ENCODE results near the gene PSD4.

The PSD4 gene

DNA sequence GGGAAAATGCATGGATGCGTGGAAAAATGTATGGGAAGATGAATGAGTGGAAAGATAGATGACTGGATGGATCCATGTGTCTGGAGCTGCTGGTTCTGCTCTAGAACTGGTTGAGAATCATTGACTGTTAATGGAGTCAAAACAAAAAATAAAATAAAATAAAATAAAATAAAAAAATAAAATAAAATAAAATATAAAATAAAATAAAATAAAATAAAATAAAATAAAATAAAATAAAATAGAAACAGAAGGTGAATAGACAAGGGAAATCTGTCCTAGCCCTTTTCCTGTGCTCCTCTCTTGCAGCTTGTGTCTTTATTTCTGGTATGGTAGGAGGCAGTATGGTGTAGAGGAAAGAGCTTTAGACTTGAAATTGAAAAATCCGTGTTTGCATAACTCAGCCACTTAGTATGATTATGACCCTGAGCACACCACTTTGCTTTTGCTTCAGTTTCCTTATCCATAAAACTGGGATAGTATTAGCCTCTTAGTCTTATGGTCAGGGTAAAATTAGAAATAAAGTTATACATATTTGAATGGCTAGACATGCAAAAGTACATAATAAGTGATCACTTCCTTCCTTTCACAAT lies 51.0 kb downstream of the PSD4 start:
- DNase-seq (ENCODE audit: low read depth in 2 of 2), result no peak
- no peak for TF ChIP-seq CTCF (IDR thresholded peaks at IDR 0.05; ENCODE audit: low read depth, low read length)

DNA sequence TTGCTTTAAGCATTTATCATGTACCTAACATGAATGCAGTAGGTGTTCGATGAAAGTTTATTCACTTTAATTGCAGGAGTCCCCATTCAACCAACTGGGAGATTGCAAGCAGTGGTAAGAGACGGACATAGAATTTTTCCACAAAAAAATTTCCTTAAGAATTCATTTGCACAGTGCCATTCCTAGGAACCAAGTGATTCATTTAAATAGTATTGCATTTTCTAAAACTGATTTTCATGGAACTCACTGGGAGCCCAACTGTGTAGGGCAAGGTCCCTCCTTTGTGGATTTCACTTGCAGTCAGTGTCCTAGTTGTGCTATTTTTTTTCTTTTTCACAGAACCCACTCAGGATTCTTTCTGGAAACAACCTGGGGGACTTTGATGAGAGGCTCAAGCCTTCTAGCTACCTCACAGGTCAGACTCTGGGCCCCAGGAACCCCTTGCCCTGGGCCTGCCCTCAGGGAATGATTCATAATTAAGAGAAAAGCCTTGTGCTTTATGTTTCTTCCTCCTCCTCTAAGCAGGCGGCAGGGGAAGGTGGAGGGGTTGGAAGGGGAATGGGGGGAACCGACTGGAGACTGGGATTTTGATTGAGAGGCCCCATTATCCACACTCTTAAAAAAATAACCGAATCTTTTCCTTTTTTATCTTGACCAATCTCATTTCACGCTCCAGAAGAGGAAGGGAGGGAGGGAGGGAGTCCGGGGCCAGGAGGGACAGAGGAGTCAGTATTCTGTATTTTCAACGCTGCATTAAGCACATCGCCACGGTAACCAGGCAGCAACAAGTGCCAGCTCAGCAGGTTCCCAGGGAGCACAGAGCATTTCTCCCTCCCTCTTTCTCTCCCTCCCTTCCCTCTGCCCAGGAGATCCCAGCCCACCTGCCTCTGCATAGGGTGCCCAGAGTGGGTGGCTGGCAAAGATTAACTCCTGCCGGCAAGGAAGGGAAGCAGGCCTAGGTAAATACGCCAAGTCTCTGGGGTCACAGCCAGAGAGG lies 51.8 kb downstream of the PSD4 start:
- no peak for TF ChIP-seq CTCF (IDR thresholded peaks at IDR 0.05; ENCODE audit: low read depth, low read length)
- no peak for DNase-seq (ENCODE audit: low read depth in 2 of 2)
- H3K4me3 ChIP-seq (replicated peaks in 1 of 2; ENCODE audit: low read depth in 2 of 2, low read length in 2 of 2), result no peak overlapping the region

More for the DNA sequence above, 51.0 kb downstream of the PSD4 start:
- no peak overlapping the region for H3K4me3 ChIP-seq (replicated peaks in 1 of 2; ENCODE audit: low read depth in 2 of 2, low read length in 2 of 2)

- no peak for DNase-seq (ENCODE audit: low read depth in 2 of 2)
- TF ChIP-seq CTCF (IDR thresholded peaks at IDR 0.05; ENCODE audit: low read depth, low read length), result no peak
- no peak overlapping the region for H3K4me3 ChIP-seq (replicated peaks in 1 of 2; ENCODE audit: low read depth in 2 of 2, low read length in 2 of 2)
Observed at GRCh38 chr2:113226462-113226861, 52.7 kb downstream of the PSD4 start.

GRCh38 chr2:113227290-113227689 lies 53.5 kb downstream of the PSD4 start:
- H3K4me3 ChIP-seq (replicated peaks in 1 of 2; ENCODE audit: low read depth in 2 of 2, low read length in 2 of 2), result no peak overlapping the region
- TF ChIP-seq CTCF (IDR thresholded peaks at IDR 0.05; ENCODE audit: low read depth, low read length), result no peak
- no peak for DNase-seq (ENCODE audit: low read depth in 2 of 2)

DNA sequence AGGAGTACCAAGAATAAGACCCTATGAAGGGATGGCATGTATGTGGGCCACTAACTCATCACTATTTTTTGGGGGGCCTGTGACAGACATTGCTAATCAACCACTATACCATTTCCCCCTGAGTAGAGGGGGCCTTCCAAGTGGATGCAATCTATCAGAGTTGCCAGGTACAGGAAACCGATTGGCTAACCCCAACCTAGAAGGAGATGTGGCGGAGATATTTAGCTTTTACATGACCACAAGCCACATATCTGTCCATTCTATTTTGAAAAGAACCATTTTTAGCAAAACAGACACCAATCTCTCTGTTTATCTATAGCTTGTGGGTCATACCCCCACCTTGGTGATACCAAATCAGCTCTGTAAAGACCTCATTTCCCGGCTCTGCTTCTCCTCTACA lies 53.9 kb downstream of the PSD4 start:
- H3K4me3 ChIP-seq (replicated peaks in 1 of 2; ENCODE audit: low read depth in 2 of 2, low read length in 2 of 2), result no peak overlapping the region
- TF ChIP-seq CTCF (IDR thresholded peaks at IDR 0.05; ENCODE audit: low read depth, low read length), result no peak
- DNase-seq (ENCODE audit: low read depth in 2 of 2), result no peak

DNA sequence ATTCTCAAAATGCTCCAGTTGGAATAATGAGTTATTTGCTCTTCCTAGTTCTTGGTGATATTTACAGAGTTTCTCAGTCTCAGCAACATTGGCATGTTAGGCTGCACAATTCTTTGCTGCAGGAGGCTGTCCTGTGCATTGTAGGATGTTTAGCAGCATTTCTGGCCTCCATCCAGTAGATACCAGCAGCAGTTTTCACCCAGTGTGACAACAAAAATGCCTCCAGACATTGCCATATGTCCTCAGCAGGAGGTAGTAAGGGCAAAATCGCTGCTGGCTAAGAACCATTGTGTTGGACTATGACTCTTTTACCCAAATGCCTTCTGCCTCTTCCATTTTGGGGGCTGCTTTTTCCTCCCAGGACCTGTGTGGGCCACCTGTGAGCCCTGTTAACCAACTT lies 54.6 kb downstream of the PSD4 start:
- no peak for TF ChIP-seq CTCF (IDR thresholded peaks at IDR 0.05; ENCODE audit: low read depth, low read length)
- no peak for DNase-seq (ENCODE audit: low read depth in 2 of 2)
- no peak overlapping the region for H3K4me3 ChIP-seq (replicated peaks in 1 of 2; ENCODE audit: low read depth in 2 of 2, low read length in 2 of 2)

All from cardiac fibroblast (primary cell).